ENCODE results near the gene ADGRB2.

The ADGRB2 gene

GRCh38 chr1:31683997-31684396, 80.1 kb downstream of the ADGRB2 start:
- Histone ChIP-seq H2AFZ (no peak overlapping the region), H3K4me3 (ENCODE audit: low read depth, low read length) (no peak overlapping the region), H3K36me3 (ENCODE audit: control insufficient read depth, insufficient read depth, low read length) (no peaks in the 10 kb centered on the region), H3K9me3 (ENCODE audit: control insufficient read depth, low read length) (no peaks in the 10 kb centered on the region), H3K4me2 (ENCODE audit: low read length) (no peak overlapping the region), H3K9ac (no peak overlapping the region), H3K79me2 (no peaks in the 10 kb centered on the region), H3K4me1 (no peaks in the 10 kb centered on the region), H3K27me3 (ENCODE audit: control insufficient read depth, insufficient read depth, low read length) (no peaks in the 10 kb centered on the region), H3K27ac (no peak overlapping the region)
- TF ChIP-seq, protein P1, sequence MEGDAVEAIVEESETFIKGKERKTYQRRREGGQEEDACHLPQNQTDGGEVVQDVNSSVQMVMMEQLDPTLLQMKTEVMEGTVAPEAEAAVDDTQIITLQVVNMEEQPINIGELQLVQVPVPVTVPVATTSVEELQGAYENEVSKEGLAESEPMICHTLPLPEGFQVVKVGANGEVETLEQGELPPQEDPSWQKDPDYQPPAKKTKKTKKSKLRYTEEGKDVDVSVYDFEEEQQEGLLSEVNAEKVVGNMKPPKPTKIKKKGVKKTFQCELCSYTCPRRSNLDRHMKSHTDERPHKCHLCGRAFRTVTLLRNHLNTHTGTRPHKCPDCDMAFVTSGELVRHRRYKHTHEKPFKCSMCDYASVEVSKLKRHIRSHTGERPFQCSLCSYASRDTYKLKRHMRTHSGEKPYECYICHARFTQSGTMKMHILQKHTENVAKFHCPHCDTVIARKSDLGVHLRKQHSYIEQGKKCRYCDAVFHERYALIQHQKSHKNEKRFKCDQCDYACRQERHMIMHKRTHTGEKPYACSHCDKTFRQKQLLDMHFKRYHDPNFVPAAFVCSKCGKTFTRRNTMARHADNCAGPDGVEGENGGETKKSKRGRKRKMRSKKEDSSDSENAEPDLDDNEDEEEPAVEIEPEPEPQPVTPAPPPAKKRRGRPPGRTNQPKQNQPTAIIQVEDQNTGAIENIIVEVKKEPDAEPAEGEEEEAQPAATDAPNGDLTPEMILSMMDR (IDR thresholded peaks at IDR 0.05), result peak; percentile 18

DNA sequence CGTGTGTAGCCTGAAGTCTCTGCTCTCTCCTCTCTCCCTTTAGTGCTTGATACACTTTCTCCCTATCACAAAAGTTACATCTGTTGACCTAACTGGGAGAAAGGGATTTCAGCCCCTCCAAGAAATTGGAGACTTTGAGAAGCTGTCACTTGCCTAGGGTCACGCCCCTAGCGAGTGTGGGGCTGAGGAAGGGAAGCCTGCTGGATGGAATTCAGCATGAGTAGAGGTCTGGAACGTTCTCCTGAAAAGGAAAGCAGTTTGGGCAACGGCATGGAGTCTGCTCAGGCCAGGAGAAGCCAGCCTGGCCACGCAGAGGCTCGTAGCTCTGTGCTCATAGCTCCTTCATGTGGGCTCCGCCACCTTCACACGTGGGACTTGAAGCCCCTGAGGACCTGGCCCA, 82.7 kb downstream of the ADGRB2 start:
- no peak overlapping the region for H2AFZ ChIP-seq
- TF ChIP-seq, protein P1 (IDR thresholded peaks at IDR 0.05), result no peak
- no peak overlapping the region for H3K4me3 ChIP-seq (ENCODE audit: low read depth, low read length)
- no peaks in the 10 kb centered on the region for H3K9me3 ChIP-seq (ENCODE audit: control insufficient read depth, low read length)
- no peak overlapping the region for H3K9ac ChIP-seq
- no peaks in the 10 kb centered on the region for H3K4me1 ChIP-seq
- no peaks in the 10 kb centered on the region for H3K36me3 ChIP-seq (ENCODE audit: control insufficient read depth, insufficient read depth, low read length)
- H3K4me2 ChIP-seq (ENCODE audit: low read length), result no peak overlapping the region
- no peak overlapping the region for H3K27ac ChIP-seq
- no peaks in the 10 kb centered on the region for H3K27me3 ChIP-seq (ENCODE audit: control insufficient read depth, insufficient read depth, low read length)
- no peaks in the 10 kb centered on the region for H3K79me2 ChIP-seq

- Histone ChIP-seq H3K4me3 (ENCODE audit: low read depth, low read length) (no peak overlapping the region), H3K4me1 (no peaks in the 10 kb centered on the region), H2AFZ (no peak overlapping the region), H3K9ac (no peak overlapping the region), H3K79me2 (no peaks in the 10 kb centered on the region), H3K36me3 (ENCODE audit: control insufficient read depth, insufficient read depth, low read length) (no peaks in the 10 kb centered on the region), H3K4me2 (ENCODE audit: low read length) (no peak overlapping the region), H3K9me3 (ENCODE audit: control insufficient read depth, low read length) (no peaks in the 10 kb centered on the region), H3K27ac (no peak overlapping the region), H3K27me3 (ENCODE audit: control insufficient read depth, insufficient read depth, low read length) (no peaks in the 10 kb centered on the region)
- TF ChIP-seq, protein P1 (IDR thresholded peaks at IDR 0.05), result no peak
Observed at GRCh38 chr1:31679676-31680230, 84.4 kb downstream of the ADGRB2 start.

GRCh38 chr1:31679091-31679490, 85.0 kb downstream of the ADGRB2 start:
- H3K79me2 ChIP-seq, result no peaks in the 10 kb centered on the region
- TF ChIP-seq, protein P1 (IDR thresholded peaks at IDR 0.05), result no peak
- no peak overlapping the region for H3K27ac ChIP-seq
- no peaks in the 10 kb centered on the region for H3K4me1 ChIP-seq
- H3K9ac ChIP-seq, result no peak overlapping the region
- H3K4me3 ChIP-seq (ENCODE audit: low read depth, low read length), result no peak overlapping the region
- H2AFZ ChIP-seq, result no peak overlapping the region
- H3K4me2 ChIP-seq (ENCODE audit: low read length), result no peak overlapping the region
- no peaks in the 10 kb centered on the region for H3K9me3 ChIP-seq (ENCODE audit: control insufficient read depth, low read length)
- no peaks in the 10 kb centered on the region for H3K27me3 ChIP-seq (ENCODE audit: control insufficient read depth, insufficient read depth, low read length)
- H3K36me3 ChIP-seq (ENCODE audit: control insufficient read depth, insufficient read depth, low read length), result no peaks in the 10 kb centered on the region

GRCh38 chr1:31678681-31679080, 85.5 kb downstream of the ADGRB2 start:
- H3K9me3 ChIP-seq (ENCODE audit: control insufficient read depth, low read length), result no peaks in the 10 kb centered on the region
- no peaks in the 10 kb centered on the region for H3K27me3 ChIP-seq (ENCODE audit: control insufficient read depth, insufficient read depth, low read length)
- H3K9ac ChIP-seq, result no peak overlapping the region
- TF ChIP-seq, protein P1 (IDR thresholded peaks at IDR 0.05), result no peak
- no peak overlapping the region for H3K4me3 ChIP-seq (ENCODE audit: low read depth, low read length)
- no peaks in the 10 kb centered on the region for H3K36me3 ChIP-seq (ENCODE audit: control insufficient read depth, insufficient read depth, low read length)
- no peak overlapping the region for H3K4me2 ChIP-seq (ENCODE audit: low read length)
- H2AFZ ChIP-seq, result no peak overlapping the region
- H3K4me1 ChIP-seq, result no peaks in the 10 kb centered on the region
- H3K79me2 ChIP-seq, result no peaks in the 10 kb centered on the region
- no peak overlapping the region for H3K27ac ChIP-seq

Data from parathyroid adenoma (tissue), 2 donors.